HG03025 (cell line): Measurements from ENCODE around the gene PVR.
"Not testable (repeated sequence)": the region's sequence is repeated elsewhere in the genome, so short reads cannot be mapped to it uniquely, and the experiment has no call there.

Source experiments
- ATAC-seq: cut with Tn5 transposase; IDR thresholded peaks from one replicate; pipeline ENCODE4 v1.9.1; 2021; ENCODE audit warnings: mild to moderate bottlenecking, moderate library complexity; ENCODE audit not compliant: unreplicated experiment, low FRiP score

PVR gene

GRCh38 chr19:44643605-44644401 lies at the start of gene PVR:
PVR (plus strand) TSS chr19:44643910; CDS start chr19:44644097, 187 bp downstream.
- no peak for ATAC-seq

GRCh38 chr19:44596428-44597130 lies 47.1 kb upstream of the PVR start:
- ATAC-seq = no peak

- no peak for ATAC-seq
Observed at GRCh38 chr19:44597131-44597491, 46.6 kb upstream of the PVR start.

- ATAC-seq = no peak
Observed at GRCh38 chr19:44598355-44598754, 45.4 kb upstream of the PVR start.

GRCh38 chr19:44598880-44599279 lies 44.8 kb upstream of the PVR start:
- no peak for ATAC-seq

- no peak for ATAC-seq
Observed at GRCh38 chr19:44600466-44600865, 43.2 kb upstream of the PVR start.

- no peak for ATAC-seq
Observed at GRCh38 chr19:44602081-44602480, 41.6 kb upstream of the PVR start.

GRCh38 chr19:44603201-44603945 lies 40.3 kb upstream of the PVR start:
- ATAC-seq = no peak

GRCh38 chr19:44604241-44604640 lies 39.5 kb upstream of the PVR start:
- ATAC-seq = no peak

GRCh38 chr19:44605547-44605946 lies 38.2 kb upstream of the PVR start:
- ATAC-seq = no peak

GRCh38 chr19:44607049-44607448 lies 36.7 kb upstream of the PVR start:
- no peak for ATAC-seq

GRCh38 chr19:44607917-44608316 lies 35.8 kb upstream of the PVR start:
- no peak for ATAC-seq

- ATAC-seq = no peak
Observed at GRCh38 chr19:44608391-44608821, 35.3 kb upstream of the PVR start.

- ATAC-seq = no peak
Observed at GRCh38 chr19:44609219-44609618, 34.5 kb upstream of the PVR start.

GRCh38 chr19:44610497-44610896 lies 33.2 kb upstream of the PVR start:
- ATAC-seq = not testable (repeated sequence)

GRCh38 chr19:44611812-44612295 lies 31.9 kb upstream of the PVR start:
- no peak for ATAC-seq

- no peak for ATAC-seq
Observed at GRCh38 chr19:44613295-44614178, 30.2 kb upstream of the PVR start, which contains the start of gene IGSF23. IGSF23 (plus strand) TSS chr19:44613563; CDS start chr19:44613646, 83 bp downstream.

- ATAC-seq = no peak
Observed at GRCh38 chr19:44614313-44614712, 29.4 kb upstream of the PVR start.

GRCh38 chr19:44615863-44616247 lies 27.9 kb upstream of the PVR start:
- no peak for ATAC-seq
